ENCODE data around the gene SRXN1.

GRCh38 chr20:597560-597959 lies 55.4 kb downstream of the SRXN1 start:
- no peak for TF ChIP-seq CTCF (IDR thresholded peaks at IDR 0.05; ENCODE audit: low read length)
- no peak for TF ChIP-seq EZH2 (IDR thresholded peaks at IDR 0.05; ENCODE audit: borderline replicate concordance, low read length)

Measured in OCI-LY1 (cell line).